ENCODE results near the gene SNAPIN.

Gene SNAPIN

DNA sequence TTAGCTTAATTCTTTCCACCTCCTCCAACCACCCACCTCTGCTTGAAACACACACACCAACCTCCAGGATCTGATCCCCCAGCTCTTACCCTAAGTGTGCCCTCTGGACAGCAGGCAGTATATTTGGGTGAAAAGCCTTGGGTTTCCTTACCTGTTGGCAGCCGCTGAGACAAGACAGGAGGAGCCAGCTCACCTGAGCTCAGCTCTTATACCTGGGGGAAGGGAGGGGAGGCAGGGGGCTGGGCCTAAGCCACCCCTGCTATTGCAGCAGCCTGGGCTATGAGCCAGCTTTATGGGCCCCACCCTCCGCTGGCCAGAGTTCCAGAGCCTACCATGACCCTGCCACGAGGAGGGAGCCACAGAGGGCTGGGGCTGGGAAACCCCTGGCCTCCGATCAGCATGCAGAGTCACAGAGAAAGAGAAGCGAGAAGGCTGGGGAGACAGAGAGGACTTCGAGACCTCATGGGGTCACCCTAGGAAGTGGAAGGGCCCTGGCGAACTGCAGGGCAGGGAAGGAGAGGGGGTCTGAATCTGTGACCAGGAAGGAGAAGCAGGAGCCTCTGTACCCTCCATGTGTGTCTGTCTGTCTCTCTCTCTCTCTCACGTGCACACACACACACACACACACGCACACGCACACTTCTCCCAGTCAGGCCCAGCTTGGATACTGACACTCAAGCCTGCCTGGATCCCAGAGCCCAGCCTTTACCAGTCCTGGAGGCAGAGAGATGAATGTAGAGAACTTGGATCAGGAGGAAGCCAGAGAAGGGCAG lies 42.2 kb upstream of the SNAPIN start, which contains the start of gene S100A14:
Gene S100A14 (minus strand): TSS at position 182 of the 773 bp plus-strand sequence. CDS start 467 bp downstream, outside the sequence.
- H3K4me3 ChIP-seq (ENCODE audit: low read depth, low read length), result no peak within 1 kb of the TSS
- DNase-seq (ENCODE audit: low read depth), result no peak
- TF ChIP-seq, protein P1, sequence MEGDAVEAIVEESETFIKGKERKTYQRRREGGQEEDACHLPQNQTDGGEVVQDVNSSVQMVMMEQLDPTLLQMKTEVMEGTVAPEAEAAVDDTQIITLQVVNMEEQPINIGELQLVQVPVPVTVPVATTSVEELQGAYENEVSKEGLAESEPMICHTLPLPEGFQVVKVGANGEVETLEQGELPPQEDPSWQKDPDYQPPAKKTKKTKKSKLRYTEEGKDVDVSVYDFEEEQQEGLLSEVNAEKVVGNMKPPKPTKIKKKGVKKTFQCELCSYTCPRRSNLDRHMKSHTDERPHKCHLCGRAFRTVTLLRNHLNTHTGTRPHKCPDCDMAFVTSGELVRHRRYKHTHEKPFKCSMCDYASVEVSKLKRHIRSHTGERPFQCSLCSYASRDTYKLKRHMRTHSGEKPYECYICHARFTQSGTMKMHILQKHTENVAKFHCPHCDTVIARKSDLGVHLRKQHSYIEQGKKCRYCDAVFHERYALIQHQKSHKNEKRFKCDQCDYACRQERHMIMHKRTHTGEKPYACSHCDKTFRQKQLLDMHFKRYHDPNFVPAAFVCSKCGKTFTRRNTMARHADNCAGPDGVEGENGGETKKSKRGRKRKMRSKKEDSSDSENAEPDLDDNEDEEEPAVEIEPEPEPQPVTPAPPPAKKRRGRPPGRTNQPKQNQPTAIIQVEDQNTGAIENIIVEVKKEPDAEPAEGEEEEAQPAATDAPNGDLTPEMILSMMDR (conservative IDR thresholded peaks at IDR 0.05; ENCODE audit: low read depth, low read length), result no peak

DNA sequence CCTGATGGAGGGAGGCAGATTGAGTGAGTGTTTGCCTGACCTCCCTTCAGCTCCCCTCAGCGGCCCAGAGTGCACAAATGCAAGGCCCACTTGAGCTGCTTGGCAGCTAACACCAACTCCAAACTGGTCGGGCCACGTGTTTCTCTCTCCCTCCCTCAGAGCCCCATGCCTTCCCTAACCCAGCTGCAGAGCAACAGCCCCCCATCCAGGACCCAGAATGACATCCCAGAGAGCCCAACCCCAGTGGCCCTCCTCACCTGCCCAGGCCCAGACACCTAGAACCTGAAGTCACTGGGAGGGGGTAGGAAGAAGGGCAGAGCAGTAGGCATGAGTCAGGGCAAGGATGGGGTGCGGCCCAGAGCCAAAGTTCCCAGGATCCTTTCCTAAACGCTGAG lies 41.6 kb upstream of the SNAPIN start:
- no peak for DNase-seq (ENCODE audit: low read depth)
- TF ChIP-seq, protein P1 (conservative IDR thresholded peaks at IDR 0.05; ENCODE audit: low read depth, low read length), result no peak
- H3K4me3 ChIP-seq (ENCODE audit: low read depth, low read length), result no peak overlapping the region

DNA sequence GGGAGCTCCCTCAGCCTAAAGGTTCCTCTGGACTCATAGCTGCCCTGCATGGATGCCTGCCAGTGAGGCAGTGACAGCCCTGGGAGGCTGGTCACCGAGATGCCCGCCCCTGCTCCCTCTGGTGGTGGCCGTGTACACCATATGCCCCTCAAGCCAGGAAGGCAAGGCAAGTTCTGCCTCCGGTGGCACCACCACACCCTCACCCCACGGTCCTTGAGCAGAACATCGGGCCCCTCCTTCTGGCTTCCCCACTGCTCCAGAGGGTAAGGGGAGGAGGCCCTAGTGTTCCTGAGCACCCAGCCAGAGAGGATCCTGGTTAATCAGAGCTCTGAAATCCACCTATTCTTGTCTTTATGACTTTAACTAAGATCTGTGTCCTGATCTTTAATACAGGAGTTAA lies 40.8 kb upstream of the SNAPIN start:
- DNase-seq (ENCODE audit: low read depth), result no peak

DNA sequence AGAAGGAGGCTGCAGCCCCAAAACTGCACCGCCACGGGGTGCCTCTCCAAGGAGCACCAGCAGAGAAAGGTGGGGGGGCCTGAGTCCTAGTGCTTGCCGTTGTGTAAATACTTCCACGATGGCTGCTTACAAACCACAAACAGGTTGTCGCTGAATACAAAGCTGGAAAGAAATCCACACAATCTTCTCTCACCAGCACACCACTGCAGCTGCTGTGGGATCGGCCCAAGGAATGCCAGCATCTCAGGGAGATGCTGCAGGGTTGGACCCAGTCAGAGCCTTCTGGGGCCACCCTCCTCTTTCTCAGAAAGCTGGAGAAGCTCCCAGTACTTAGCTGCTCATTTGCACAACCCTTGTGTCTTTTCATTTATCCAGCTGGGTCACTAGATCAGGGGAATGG lies 39.3 kb upstream of the SNAPIN start:
- H3K4me3 ChIP-seq (ENCODE audit: low read depth, low read length), result no peak overlapping the region
- no peak for DNase-seq (ENCODE audit: low read depth)
- TF ChIP-seq, protein P1 (conservative IDR thresholded peaks at IDR 0.05; ENCODE audit: low read depth, low read length), result no peak

More for the DNA sequence above, 40.8 kb upstream of the SNAPIN start:
- no peak overlapping the region for H3K4me3 ChIP-seq (ENCODE audit: low read depth, low read length)
- TF ChIP-seq, protein P1 (conservative IDR thresholded peaks at IDR 0.05; ENCODE audit: low read depth, low read length), result no peak

DNA sequence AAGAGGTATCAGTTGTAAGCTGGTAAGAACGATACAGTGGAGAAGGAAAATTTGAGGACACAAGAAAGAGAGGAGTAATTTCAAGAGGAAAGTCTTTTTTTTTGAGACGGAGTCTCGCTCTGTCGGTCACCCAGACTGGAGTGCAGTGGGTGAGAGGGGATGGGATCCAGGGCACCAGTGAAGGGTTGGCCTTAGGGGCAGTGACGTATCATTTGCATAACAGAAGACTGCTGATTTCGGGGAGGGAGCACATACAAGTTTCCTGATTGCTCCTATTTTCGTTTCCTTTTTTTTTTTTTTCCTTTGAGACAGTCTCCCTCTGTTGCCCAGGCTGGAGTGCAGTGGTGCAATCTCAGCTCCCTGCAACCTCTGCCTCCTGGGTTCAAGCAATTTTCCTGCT lies 35.4 kb upstream of the SNAPIN start:
- no peak for DNase-seq (ENCODE audit: low read depth)
- TF ChIP-seq, protein P1 (conservative IDR thresholded peaks at IDR 0.05; ENCODE audit: low read depth, low read length), result no peak
- no peak overlapping the region for H3K4me3 ChIP-seq (ENCODE audit: low read depth, low read length)

DNA sequence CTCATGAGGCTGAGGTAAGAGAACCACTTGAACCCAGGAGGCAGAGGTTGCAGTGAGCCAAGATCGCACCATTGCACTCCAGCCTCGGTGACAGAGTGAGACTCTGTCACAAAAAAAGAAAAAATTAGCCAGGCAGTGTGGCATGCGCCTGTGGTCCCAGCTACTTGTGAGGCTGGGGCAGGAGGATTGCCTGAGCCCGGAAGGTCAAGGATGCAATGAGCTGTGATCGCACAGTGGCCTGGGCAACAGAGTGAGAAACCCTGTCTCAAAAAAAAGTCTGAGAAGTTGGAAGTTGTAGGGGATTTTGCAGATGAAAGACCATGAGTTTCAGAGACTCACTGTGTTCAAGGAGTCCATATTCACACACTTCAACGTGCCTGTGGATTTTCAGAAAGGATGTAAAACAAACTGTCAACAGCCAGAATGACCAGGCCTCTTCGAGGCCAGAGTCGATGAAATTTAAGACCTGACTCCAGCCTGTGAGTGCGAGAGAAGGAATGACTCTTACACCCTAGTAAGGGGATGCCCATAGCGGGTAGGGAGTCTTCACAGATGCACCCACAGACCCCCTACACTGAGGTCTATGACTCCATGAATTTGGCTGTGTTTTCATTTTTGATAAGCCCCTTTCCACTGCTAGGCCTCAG lies 33.4 kb upstream of the SNAPIN start:
- no peak overlapping the region for H3K4me3 ChIP-seq (ENCODE audit: low read depth, low read length)

More for the DNA sequence above, 33.4 kb upstream of the SNAPIN start:
- DNase-seq (ENCODE audit: low read depth), result no peak
- TF ChIP-seq, protein P1 (conservative IDR thresholded peaks at IDR 0.05; ENCODE audit: low read depth, low read length), result no peak
